NCI-H146 treated with DMSO at 0.1 percent for 48 hours (cell line): ENCODE measurements around the gene SOX18.
A peak's percentile ranks its signal among the peaks of the same experiment; 100 is the strongest.
"Not testable (repeated sequence)": the region's sequence is repeated elsewhere in the genome, so short reads cannot be mapped to it uniquely, and the experiment has no call there.

Source experiments
- DNase-seq: peaks from one replicate; lab custom pipeline; 2025; ENCODE audit not compliant: unreplicated experiment; lab: John Stamatoyannopoulos, UW

SOX18 gene

DNA sequence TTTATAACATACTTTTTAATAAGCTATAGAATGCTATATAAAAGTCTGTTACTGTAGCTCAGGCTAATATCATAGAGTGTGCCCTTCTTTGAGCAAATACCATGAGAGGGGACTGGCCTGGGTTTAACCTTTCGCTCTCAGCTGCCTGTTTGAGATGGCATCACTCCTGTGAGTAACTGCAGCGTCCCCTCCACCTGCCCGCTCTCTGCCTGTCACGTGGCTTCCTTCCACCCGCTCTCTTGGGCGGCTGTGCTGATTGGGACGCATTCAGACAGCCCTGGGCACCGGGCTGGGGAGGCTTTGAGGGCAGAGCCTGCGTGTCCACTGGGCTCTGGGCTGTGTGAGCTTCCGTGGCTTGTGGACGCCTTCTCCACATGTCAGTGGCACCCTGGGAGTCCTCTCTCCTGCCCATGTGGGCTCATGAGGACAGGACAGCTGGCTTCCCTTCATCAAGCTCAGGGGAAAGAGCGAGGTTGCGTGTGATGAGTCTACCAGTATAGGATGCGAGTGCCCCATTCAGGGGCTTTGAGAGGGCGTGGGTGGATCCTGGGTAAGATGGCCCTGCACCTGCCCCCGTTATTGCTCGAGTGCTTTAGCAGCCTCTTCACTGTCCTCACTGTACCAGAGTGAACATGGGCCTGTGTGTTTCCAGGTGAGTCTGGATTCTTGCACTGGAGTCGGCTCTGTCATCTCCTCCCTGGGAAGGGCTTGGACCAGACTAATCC lies 24.2 kb downstream of the SOX18 start:
- DNase-seq = no peak

- no peak for DNase-seq
Observed at GRCh38 chr20:64024141-64024990, 25.1 kb downstream of the SOX18 start.

- no peak for DNase-seq
Observed at GRCh38 chr20:64023361-64024140, 25.9 kb downstream of the SOX18 start.

DNA sequence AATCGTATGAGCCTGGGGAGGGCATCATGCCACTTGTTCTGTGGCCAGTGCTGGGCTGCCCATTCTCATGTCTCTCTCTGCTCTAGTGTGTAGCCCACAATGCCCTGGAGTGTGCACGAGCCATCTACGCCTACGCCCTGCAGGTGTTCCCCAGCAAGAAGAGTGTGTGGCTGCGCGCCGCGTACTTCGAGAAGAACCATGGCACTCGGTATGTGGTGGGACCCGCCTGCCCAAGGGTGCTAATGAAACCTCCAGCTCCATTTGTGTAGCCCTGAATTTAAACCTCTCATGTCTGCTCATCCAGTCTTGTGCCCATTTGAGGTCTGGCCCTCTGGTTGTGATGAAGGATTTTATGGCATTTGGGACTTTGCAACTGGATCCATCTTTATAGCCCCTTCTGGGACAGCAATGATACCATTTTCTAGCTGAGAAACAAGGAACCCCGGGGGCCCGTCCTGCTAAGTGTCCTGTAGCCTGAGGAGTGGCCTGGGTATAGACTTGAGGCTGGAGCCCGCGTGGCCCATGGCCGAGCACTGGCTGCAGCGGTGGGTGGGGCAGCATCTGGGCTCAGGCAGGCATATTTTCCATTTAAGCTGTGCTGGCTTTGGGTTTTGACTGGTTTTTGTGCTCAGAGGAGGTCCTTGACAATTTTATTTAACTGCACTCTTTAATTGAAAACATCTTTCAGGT lies 26.6 kb downstream of the SOX18 start:
- no peak for DNase-seq

DNA sequence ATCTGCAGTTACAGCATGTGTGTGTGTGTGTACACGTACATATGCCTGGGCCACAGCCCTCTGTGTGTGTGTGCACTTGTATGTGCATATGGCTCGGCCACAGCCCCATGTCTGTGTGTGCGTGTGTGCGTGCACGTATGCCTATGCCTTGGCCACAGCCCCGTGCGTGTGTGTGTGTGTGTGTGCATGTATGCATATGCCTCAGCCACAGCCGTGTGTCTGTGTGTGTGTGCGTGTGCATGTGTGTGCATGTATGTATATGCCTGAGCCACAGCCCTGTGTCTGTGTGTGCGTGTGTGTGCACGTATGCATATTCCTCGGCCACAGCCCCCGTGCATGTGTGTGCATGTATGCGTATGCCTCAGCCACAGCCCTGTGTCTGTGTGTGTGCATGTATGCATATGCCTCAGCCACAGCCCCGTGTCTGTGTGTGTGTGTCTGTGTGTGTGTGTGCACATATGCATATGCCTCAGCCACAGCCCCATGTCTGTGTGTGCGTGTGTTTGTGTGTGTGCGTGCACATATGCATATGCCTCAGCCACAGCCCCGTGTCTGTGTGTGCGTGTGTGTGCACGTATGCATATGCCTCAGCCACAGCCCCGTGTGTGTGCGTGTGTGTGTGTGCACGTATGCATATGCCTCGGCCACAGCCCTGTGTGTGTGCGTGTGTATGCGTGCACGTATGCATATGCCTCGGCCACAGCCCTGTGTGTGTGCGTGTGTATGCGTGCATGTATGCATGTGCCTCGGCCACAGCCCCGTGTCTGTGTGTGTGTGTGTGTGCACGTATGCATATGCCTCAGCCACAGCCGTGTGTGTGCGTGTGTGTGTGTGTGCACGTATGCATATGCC lies 28.1 kb downstream of the SOX18 start:
- no peak for DNase-seq

DNA sequence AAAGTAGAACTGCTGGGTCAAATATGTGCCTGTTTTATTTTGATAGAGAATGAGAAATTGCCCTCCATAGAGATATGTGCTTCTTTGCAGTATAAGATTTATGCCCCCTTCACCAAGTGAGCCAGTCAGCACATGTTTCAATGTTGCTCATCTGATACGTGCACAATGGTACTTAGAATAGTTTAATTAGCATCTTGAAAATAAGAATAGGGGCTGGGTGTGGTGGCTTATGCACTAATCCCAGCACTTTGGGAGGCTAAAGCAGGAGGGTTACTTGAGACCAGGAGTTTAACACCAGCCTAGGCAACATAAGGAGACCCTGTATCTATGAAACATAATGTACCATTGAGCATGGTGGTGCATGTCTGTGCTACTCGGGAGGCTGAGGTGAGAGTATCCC lies 33.8 kb downstream of the SOX18 start:
- DNase-seq = no peak

DNA sequence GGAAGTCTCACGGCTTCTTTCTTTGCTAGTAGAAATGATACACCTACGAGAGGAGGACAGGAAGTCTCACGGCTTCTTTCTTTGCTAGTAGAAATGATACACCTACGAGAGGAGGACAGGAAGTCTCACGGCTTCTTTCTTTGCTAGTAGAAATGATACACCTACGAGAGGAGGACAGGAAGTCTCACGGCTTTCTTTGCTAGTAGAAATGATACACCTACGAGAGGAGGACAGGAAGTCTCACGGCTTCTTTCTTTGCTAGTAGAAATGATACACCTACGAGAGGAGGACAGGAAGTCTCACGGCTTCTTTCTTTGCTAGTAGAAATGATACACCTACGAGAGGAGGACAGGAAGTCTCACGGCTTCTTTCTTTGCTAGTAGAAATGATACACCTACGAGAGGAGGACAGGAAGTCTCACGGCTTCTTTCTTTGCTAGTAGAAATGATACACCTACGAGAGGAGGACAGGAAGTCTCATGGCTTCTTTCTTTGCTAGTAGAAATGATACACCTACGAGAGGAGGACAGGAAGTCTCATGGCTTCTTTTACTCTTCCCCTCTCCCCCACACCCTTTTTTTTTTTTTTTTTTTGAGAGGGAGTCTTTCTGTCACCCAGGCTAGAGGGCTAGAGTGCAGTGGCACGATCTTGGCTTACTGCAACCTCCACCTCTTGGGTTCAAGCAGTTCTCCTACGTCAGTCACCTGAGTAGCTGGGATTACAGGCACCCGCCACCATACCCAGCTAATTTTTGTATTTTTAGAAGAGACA lies 36.9 kb downstream of the SOX18 start:
- DNase-seq = not testable (repeated sequence)

- DNase-seq = no peak
Observed at GRCh38 chr20:64011366-64011779, 38.1 kb downstream of the SOX18 start.

DNA sequence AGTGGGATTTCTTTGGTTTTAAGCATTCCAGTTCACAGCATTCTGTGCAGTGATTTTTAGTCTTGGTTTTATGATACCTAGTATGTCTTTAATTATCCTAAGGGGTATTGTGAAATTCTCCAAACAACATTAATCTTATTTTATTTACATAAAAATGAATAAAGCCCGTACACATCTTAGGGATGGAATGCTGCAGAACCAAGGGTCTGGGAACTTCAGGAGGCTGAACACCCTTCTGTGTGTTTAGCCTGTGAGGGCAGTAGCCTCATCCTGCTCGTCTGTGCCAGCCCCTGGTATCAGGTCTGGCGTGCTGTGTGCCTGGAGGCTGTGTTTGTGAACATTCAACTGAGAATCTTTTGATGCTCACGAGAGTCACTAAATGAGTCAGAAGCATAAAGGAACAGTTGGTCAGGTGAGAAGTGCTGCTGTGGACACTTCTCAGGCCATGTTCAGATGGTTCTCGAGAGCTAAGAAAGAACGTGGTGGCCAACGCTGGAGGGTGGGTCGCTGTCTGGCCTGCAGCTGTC lies 38.7 kb downstream of the SOX18 start:
- DNase-seq = no peak

DNA sequence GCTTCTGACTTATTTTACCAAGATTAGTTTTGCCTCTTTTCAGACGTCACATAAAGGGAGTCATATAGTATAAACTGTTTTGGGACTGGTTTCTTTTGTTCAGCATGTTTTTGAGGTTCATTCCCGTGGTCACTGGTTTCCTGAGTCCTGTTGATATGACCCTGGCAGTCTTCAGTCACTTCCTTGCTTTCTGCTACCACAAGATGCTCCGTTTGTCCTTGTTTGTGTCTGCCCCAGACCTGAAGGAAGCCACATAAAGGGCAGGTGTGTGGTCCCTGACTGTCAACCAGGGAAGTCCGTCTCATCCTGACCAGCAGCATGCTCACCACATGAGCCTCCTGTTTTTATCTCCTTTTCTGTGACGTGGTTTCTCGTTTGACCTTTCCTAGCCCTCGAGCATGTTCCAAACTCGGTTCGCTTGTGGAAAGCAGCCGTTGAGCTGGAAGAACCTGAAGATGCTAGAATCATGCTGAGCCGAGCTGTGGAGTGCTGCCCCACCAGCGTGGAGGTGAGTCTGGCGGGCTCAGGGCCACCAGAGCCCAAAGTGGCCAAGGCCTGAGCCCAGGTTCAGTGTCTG lies 39.5 kb downstream of the SOX18 start:
- DNase-seq = no peak

GRCh38 chr20:64006902-64007301 lies 42.5 kb downstream of the SOX18 start:
- peak; percentile 67 for DNase-seq

GRCh38 chr20:64006490-64006889 lies 42.9 kb downstream of the SOX18 start:
- DNase-seq = no peak

GRCh38 chr20:64005394-64005793 lies 44.0 kb downstream of the SOX18 start:
- no peak for DNase-seq

DNA sequence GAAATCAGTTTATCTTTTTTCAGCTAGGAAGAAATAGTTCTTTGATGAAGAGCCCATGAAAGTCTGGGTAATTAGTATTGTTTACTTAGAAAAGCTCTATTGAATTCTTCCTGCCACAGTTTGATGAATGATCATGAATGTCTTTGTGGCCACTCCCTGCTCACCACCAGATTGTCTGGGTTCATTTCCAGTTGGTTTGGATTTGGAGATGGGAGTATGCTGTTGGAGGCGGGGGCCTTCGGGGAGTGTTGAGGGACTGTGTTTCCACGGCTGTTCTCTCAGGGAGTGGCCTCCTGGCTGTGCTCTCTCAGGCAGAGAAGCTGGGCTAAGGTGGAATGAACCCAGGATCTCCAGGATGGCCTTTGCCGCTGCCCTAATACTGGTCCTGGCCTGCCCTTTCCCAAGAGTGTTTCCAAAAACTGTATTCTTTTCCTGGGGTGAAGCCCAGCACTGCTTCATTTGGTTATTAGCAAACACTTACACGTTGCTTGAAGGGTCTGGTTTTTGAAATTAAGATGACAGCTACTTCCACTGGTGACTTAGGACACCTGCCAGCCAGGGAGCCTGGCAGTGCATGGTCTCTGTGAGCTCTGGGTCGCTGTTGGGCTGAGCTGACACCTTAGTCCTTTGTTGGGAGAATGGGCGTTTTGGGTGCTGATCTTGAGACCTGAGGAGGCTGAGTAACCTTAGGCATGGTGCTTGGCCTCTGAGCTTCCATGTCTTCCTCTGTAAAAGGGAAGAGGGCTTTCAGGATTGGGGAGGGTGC lies 45.3 kb downstream of the SOX18 start:
- peak; percentile 64 for DNase-seq

DNA sequence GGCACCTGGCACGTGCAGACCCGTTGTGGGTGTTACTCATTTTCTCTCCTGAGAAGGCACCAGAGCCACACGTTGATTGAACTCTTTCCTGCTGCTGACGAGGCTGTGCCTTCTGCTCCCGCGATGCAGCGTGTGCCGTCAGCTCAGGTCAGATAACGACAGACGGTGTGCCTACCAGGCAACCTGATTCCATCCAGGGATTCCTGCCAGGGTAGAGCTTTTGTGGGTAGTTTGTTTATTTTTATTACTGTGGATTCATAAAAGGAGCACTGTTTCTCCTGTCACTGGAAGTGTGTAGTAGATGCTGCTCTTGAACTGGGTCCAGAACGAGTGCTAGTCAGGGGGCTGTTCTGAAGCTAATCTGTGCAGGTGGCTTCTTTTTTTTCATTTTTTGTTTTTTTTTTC lies 47.8 kb downstream of the SOX18 start:
- no peak for DNase-seq

GRCh38 chr20:64000906-64001305 lies 48.5 kb downstream of the SOX18 start:
- no peak for DNase-seq
